ENCODE results near the gene ADGRV1. TPM values are rescaled to one million over a fixed set of nuclear protein-coding genes. Genes with fewer than 3 reads are reported as not detected.

Gene ADGRV1
- total RNA-seq, 4 donors from 2014 or later = 2.5 to 7.5 (median 4.5) TPM

GRCh38 chr5:90601468-90601867 is 42.9 kb downstream of the ADGRV1 start:
- Histone ChIP-seq H3K4me3 (no peak overlapping the region), H3K4me1 (no peaks in the 10 kb centered on the region), H3K9me3 (no peaks in the 10 kb centered on the region), H3K27ac (no peak overlapping the region), H3K27me3 (peaks cover 1% of the 10 kb centered on the region), H3K36me3 (no peaks in the 10 kb centered on the region)
- TF ChIP-seq POLR2AphosphoS5 (IDR thresholded peaks at IDR 0.05) = no peak
- no peak for TF ChIP-seq EP300 (IDR thresholded peaks at IDR 0.05)
- TF ChIP-seq CTCF (IDR thresholded peaks at IDR 0.05) = no peak
- TF ChIP-seq POLR2A (IDR thresholded peaks at IDR 0.05) = no peak
- 68% methylated on average over 2 of the region's 2 CpGs for WGBS
- no peak for DNase-seq (ENCODE audit: low spot score in 2 of 2)

GRCh38 chr5:90602681-90603080 is 44.1 kb downstream of the ADGRV1 start:
- DNase-seq (ENCODE audit: low spot score in 2 of 2) = no peak
- Histone ChIP-seq H3K36me3 (no peaks in the 10 kb centered on the region), H3K4me1 (no peaks in the 10 kb centered on the region), H3K27ac (no peak overlapping the region), H3K9me3 (no peaks in the 10 kb centered on the region), H3K4me3 (no peak overlapping the region), H3K27me3 (peaks cover 2% of the 10 kb centered on the region)
- TF ChIP-seq EP300 (IDR thresholded peaks at IDR 0.05) (no peak), POLR2A (IDR thresholded peaks at IDR 0.05) (no peak), CTCF (IDR thresholded peaks at IDR 0.05) (no peak)
- 59% methylated on average over 1 of the region's 1 CpG for WGBS

GRCh38 chr5:90606539-90606938 is 47.9 kb downstream of the ADGRV1 start:
- Histone ChIP-seq H3K27me3 (peaks cover 2% of the 10 kb centered on the region), H3K4me3 (no peak overlapping the region), H3K9me3 (no peaks in the 10 kb centered on the region), H3K27ac (no peak overlapping the region), H3K4me1 (no peaks in the 10 kb centered on the region), H3K36me3 (no peaks in the 10 kb centered on the region)
- no peak for DNase-seq (ENCODE audit: low spot score in 2 of 2)
- WGBS = 55% methylated on average over 2 of the region's 2 CpGs
- no peak for TF ChIP-seq POLR2A (IDR thresholded peaks at IDR 0.05)
- no peak for TF ChIP-seq EP300 (IDR thresholded peaks at IDR 0.05)
- no peak for TF ChIP-seq CTCF (IDR thresholded peaks at IDR 0.05)
- no peak for TF ChIP-seq POLR2AphosphoS5 (IDR thresholded peaks at IDR 0.05)

GRCh38 chr5:90612919-90613318 is 54.3 kb downstream of the ADGRV1 start:
- no peaks in the 10 kb centered on the region for H3K27me3 ChIP-seq
- H3K9me3 ChIP-seq = no peaks in the 10 kb centered on the region
- no peak for DNase-seq (ENCODE audit: low spot score in 2 of 2)
- 13% methylated on average over 1 of the region's 1 CpG for WGBS
- no peaks in the 10 kb centered on the region for H3K36me3 ChIP-seq
- no peaks in the 10 kb centered on the region for H3K4me1 ChIP-seq
- no peak overlapping the region for H3K27ac ChIP-seq
- H3K4me3 ChIP-seq = no peak overlapping the region
- no peak for TF ChIP-seq POLR2A (IDR thresholded peaks at IDR 0.05)
- TF ChIP-seq EP300 (IDR thresholded peaks at IDR 0.05) = no peak
- no peak for TF ChIP-seq POLR2AphosphoS5 (IDR thresholded peaks at IDR 0.05)

- WGBS = 72% methylated on average over 3 of the region's 3 CpGs
- H3K36me3 ChIP-seq = no peaks in the 10 kb centered on the region
Measured at GRCh38 chr5:90613459-90613858, 54.9 kb downstream of the ADGRV1 start.

More at GRCh38 chr5:90613459-90613858, 54.9 kb downstream of the ADGRV1 start:
- DNase-seq (ENCODE audit: low spot score in 2 of 2) = no peak
- Histone ChIP-seq H3K9me3 (no peaks in the 10 kb centered on the region), H3K4me3 (no peak overlapping the region), H3K27ac (no peak overlapping the region), H3K4me1 (no peaks in the 10 kb centered on the region), H3K27me3 (no peaks in the 10 kb centered on the region)
- TF ChIP-seq EP300 (IDR thresholded peaks at IDR 0.05) (no peak), CTCF (IDR thresholded peaks at IDR 0.05) (no peak), POLR2A (IDR thresholded peaks at IDR 0.05) (no peak), POLR2AphosphoS5 (IDR thresholded peaks at IDR 0.05) (no peak)
